Inferior parietal cortex (tissue), 1 donor: ENCODE measurements around the gene NMNAT3.
A peak's percentile ranks its signal among the peaks of the same experiment; 100 is the strongest.

Experiments
- DNase-seq: peaks from one replicate; pipeline ENCODE4 v3.0.0-alpha.2; 2016; ENCODE audit errors: extremely low spot score

Gene NMNAT3

DNA sequence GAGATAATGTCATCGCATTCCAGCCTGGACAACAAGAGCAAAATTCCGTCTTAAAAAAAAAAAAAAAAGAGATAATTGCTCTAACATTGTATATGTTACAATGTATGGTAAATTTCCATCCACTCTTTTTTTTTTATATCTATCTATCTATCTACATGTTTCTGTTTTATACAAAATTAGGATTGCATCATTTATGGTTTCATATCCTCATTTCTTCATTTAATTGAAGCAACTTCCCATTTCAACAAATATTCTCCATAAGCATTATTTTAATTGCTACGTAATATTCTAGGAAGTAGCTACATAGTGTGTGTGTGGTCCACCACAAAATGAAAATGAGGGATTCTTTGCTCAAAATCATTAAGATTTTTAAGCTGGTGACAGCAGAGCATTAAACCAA, 156.6 kb downstream of the NMNAT3 start:
- DNase-seq, result no peak

DNA sequence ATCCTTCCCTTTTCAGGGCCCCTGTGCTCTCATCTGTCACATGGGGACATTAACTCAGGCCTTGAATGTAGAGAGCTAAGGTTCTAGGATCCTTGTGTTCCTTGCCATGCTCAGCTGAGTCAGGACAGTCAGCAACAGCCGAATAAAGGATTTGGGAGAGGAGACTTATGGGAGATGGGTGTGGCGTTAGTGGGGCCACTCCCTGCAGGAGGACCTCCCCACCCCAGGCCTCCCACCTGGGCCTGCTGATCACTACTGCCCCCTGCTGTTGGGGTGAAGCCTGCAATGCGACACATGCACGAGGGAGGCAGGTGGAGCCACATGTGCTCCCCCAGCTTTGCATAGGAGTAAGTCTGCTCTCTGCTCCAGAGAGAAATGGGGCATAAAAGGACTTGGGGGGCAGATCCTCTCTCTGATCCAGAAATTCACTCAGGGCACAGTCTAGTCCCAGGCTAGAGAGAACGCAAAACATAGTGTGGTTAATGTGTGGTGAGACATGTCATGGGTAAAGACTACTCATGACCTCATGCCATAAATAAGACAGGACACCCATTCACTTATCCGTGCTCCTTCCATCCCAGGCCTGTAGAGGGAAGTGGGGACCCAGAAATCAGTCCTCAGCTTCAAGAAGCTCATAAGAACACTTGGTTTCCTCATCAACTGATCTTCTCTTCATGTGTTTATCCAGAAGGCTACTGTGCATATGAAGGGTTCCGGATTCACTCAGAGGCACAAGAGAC, 157.6 kb downstream of the NMNAT3 start:
- peak; percentile 29 for DNase-seq

DNA sequence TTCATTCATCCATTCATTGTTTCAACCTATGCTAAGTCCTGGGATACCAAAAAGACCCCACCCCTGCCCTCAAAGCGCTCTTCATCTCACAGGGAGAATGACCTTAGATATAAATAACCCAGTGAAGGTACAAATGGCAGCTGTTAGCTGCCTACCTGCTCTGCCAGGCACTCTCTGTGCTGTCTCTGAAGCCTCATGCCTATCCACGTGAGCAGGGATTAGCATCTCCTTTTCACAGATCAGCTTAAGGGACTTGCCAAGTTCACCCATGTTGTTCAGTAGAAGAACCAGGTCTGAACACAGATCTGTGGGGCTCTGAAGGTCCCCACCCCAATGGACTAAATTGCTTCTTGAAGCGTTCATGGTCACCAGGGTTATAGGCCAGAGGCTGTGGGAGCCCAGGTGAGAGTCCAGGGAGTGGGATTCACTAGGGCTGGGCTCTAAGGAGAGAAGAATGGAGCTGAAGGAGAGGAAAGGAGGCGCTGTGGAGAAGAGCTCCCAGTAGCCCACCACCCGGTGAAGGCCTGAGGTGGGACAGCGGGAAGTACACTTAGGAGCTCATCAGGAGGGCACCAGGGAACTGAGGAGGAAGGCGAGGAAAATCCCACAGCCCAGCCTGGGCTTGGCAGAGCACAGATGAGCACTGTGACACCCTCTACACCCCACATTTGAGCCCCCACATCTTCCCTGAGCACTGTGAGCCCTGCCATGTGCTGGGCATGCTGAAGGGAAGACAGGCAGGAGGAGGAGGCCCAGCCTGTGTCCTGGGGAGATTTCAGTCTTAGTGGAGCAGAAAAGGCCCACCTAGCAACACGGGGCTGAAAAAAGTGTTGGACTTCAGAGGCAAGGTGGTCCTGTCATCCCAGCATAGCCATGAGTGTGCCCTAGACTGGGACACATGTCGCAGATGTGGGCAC, 158.6 kb downstream of the NMNAT3 start:
- no peak for DNase-seq

DNA sequence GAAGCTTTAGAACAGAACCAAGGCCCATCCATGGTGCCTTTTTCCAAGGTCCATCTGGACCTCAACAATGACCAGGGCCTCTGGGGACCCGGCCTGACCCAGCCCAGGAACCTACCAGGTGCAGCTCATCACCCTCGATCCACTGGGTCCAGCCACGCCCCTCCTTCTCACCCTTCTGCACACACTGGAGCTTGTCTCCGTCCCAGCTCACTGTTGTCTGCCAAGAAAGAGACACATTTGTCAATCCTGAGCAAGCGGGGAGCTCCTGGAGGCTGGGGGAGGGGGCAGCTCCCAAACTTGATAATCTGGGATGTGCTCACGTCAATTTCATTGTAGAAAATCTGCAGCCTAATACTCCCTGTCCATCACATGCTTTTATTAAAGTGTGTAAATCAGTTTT, 159.5 kb downstream of the NMNAT3 start:
- DNase-seq, result no peak

DNA sequence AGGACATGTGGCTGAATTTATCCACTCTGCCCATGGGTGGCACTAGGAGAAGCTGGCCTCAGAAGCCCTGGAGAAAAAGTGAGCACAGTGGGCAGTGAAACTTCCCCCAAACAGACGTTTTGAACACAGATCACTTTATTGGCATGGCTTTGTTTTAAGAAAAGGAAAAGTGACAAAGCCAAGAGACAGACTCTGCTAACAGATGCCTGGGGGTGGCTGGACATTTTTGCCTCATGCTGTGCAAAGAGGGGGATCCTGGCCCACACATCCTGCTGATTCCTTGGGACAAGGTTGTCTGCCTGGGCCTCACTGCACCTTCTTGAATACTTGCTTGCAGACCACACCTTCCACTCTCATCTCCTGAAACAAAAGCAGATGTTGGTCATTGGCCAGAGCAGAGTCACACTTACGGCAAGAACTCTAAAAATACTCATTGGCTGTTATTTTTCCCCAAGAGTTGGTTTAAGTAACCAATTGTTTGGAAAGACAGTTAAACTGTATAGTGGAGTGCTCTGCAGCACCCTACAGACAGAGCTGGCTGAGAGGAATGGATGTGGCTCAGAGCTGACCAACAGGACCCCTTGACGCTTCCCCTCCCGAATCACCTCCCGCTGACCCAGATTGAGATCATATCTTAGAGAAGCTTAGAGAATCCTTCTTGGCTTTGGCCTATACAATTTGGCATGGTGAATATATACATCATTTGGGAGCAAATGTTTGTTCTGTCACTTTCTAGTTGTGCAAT, 160.3 kb downstream of the NMNAT3 start:
- no peak for DNase-seq

DNA sequence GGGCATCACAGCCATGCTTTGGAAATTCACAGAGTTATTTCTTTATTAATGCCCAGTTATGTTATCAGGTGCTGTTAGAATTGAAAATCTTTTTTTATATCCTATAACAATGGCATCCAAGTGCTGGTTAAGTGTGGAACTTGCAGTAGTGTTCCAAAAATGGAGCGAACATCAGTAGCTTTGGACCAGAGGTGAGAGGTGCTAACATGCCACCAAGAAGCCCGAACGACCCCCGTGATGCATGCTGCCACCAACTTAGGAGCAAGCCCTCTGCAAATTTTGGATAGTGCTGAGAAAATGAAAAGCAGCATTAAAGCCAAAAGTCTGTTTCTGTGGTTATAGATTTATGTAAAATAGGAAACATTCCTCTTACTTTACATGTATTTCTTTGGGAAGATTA, 163.0 kb downstream of the NMNAT3 start:
- no peak for DNase-seq
